GF-D8 (cell line): ENCODE results near the gene LRRC71.
"Not testable (repeated sequence)": the region's sequence is repeated elsewhere in the genome, so short reads cannot be mapped to it uniquely, and the experiment has no call there.

Experiments used
- DNase-seq: peaks from one replicate; lab custom pipeline; 2025; lab: John Stamatoyannopoulos, UW

The LRRC71 gene

DNA sequence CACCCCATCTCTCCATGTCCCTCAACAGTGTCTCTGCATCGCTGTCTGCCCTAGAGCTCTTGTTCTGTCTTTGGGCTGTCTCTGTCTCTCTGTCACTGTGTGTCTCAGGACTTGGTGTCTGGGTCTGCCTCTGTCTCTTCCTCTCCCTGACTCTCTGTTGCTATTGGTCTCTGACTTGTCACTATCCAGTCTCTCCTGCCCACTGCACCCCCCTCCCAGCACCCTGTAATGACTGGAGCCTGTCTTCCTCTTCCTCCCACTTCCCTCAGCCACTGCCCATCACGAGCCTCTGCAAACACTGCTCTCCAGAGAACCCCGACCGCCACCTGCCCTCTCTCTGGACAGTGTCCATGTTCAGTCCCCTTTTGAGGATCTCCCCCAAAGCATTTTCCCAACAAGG, 14.8 kb upstream of the LRRC71 start:
- DNase-seq = no peak

- DNase-seq = no peak
These were observed 14.1 kb upstream of the LRRC71 start for GRCh38 chr1:156906206-156906906.

DNA sequence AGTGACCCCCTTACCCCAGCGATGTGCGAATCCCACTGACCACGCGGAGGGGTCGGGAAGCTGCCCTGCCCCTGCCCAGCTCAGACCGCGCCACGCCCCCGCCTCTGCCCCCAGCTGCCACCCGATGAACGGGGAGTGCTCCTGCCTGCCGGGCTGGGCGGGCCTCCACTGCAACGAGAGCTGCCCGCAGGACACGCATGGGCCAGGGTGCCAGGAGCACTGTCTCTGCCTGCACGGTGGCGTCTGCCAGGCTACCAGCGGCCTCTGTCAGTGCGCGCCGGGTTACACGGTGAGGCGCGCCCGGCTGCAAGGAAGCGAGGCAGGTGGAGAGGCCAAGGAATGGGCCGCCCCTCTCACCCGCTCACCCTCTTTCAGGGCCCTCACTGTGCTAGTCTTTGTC, 11.9 kb upstream of the LRRC71 start:
- no peak for DNase-seq

- no peak for DNase-seq
These were observed 11.5 kb upstream of the LRRC71 start for GRCh38 chr1:156908955-156909354.

GRCh38 chr1:156909671-156910070, 10.8 kb upstream of the LRRC71 start:
- no peak for DNase-seq

- DNase-seq = no peak
These were observed 10.1 kb upstream of the LRRC71 start for GRCh38 chr1:156910309-156910782.

GRCh38 chr1:156911577-156912298, 8.7 kb upstream of the LRRC71 start:
- DNase-seq = no peak

- DNase-seq = no peak
These were observed 8.1 kb upstream of the LRRC71 start for GRCh38 chr1:156912310-156912709.

GRCh38 chr1:156912861-156913808, 7.3 kb upstream of the LRRC71 start:
- DNase-seq = no peak

- DNase-seq = no peak
These were observed 6.5 kb upstream of the LRRC71 start for GRCh38 chr1:156913809-156914387.

GRCh38 chr1:156914440-156914856, 6.0 kb upstream of the LRRC71 start:
- DNase-seq = no peak

- DNase-seq = no peak
These were observed 659 bp downstream of the LRRC71 start for GRCh38 chr1:156921053-156921529.

GRCh38 chr1:156922986-156923669, 2.7 kb downstream of the LRRC71 start:
- DNase-seq = no peak

DNA sequence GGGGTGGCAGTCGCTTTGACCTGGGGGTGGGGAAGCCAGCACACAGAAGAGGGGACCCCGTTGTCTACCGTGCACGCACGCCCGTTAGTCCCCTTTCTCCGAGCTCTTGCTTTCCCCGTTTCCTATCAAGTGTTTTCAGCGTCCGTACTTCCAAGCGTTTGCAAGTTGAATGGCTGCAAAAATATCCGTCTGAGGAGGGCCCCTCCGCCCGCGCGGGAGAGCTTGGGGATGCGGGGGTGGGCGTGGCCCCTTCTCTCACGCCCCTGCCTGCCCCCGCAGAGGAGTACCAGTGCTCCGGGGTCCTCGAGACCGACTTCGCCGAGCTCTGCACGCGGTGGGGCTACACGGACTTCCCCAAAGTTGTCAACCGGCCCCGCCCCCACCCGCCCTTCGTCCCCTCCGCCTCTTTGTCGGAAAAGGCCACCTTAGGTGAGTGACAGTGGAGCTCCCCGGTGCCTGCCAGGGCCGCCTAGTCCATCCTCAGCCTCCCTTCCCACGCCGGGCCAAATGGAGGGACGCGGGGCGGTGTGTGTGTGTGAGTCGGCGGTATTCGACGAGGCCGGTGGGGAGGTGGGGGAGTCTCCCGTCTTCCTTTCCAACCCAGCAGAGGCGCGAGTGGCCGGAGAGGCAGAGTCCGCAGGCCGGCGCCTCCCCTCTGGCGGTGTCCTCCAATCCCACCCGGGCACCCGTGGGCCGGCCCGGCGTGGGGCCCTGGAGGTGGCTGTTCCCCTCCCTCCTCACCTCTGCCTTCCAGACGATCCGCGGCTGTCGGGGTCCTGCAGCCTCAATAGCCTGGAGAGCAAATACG, 3.4 kb downstream of the LRRC71 start:
- no peak for DNase-seq

- DNase-seq = no peak
These were observed 4.2 kb downstream of the LRRC71 start for GRCh38 chr1:156924478-156925153.

- no peak for DNase-seq
These were observed 5.0 kb downstream of the LRRC71 start for GRCh38 chr1:156925154-156926010.

DNA sequence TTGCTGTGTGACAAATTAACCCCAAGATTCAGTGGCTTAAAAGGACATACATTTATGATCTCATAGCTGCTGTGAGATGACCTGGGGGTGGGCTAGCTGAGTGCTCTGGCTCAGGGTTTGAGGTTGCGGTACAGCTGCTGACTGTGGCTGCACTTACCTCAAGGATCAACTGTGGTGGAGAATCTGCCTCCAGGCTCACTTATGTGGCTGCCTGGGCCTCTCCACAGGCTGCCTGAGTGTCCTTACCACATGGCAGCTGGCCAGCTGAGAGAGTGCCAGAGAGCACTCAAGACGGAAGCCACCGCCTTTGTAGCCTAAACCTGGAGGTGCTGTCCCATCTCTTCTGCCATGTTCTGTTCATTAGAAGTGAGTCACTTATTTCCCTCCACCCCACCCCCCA, 5.7 kb downstream of the LRRC71 start:
- DNase-seq = peak; percentile 66

- DNase-seq = not testable (repeated sequence)
These were observed 6.3 kb downstream of the LRRC71 start for GRCh38 chr1:156926695-156927094.
